ENCODE measurements around the gene IFNGR2.

- TF ChIP-seq, protein P1, sequence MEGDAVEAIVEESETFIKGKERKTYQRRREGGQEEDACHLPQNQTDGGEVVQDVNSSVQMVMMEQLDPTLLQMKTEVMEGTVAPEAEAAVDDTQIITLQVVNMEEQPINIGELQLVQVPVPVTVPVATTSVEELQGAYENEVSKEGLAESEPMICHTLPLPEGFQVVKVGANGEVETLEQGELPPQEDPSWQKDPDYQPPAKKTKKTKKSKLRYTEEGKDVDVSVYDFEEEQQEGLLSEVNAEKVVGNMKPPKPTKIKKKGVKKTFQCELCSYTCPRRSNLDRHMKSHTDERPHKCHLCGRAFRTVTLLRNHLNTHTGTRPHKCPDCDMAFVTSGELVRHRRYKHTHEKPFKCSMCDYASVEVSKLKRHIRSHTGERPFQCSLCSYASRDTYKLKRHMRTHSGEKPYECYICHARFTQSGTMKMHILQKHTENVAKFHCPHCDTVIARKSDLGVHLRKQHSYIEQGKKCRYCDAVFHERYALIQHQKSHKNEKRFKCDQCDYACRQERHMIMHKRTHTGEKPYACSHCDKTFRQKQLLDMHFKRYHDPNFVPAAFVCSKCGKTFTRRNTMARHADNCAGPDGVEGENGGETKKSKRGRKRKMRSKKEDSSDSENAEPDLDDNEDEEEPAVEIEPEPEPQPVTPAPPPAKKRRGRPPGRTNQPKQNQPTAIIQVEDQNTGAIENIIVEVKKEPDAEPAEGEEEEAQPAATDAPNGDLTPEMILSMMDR (IDR thresholded peaks at IDR 0.05): no peak
- TF ChIP-seq EP300 (IDR thresholded peaks at IDR 0.05) (no peak), CHD4 (IDR thresholded peaks at IDR 0.05; ENCODE audit: borderline replicate concordance) (no peak), POLR2A (IDR thresholded peaks at IDR 0.05; ENCODE audit: low read length) (no peak), RARB (CRISPR knock-in tag; IDR thresholded peaks at IDR 0.05) (no peak), EHMT2 (IDR thresholded peaks at IDR 0.05; ENCODE audit: low read depth) (no peak), PHF8 (IDR thresholded peaks at IDR 0.05; ENCODE audit: borderline replicate concordance, low read depth) (no peak)
- TF ChIP-seq, protein P2, sequence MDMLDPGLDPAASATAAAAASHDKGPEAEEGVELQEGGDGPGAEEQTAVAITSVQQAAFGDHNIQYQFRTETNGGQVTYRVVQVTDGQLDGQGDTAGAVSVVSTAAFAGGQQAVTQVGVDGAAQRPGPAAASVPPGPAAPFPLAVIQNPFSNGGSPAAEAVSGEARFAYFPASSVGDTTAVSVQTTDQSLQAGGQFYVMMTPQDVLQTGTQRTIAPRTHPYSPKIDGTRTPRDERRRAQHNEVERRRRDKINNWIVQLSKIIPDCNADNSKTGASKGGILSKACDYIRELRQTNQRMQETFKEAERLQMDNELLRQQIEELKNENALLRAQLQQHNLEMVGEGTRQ (IDR thresholded peaks at IDR 0.05): no peak
- TF ChIP-seq, protein P3, sequence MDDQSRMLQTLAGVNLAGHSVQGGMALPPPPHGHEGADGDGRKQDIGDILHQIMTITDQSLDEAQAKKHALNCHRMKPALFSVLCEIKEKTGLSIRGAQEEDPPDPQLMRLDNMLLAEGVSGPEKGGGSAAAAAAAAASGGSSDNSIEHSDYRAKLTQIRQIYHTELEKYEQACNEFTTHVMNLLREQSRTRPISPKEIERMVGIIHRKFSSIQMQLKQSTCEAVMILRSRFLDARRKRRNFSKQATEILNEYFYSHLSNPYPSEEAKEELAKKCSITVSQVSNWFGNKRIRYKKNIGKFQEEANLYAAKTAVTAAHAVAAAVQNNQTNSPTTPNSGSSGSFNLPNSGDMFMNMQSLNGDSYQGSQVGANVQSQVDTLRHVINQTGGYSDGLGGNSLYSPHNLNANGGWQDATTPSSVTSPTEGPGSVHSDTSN (IDR thresholded peaks at IDR 0.05): no peak
These were observed 9.8 kb downstream of the IFNGR2 start for GRCh38 chr21:33412832-33413519.
